SK-N-SH (cell line): Measurements from ENCODE around the gene LRMDA. TPM values are rescaled to one million over a fixed set of nuclear protein-coding genes. Genes with fewer than 3 reads are reported as not detected.

Experiments used
- CTCF ChIA-PET: fragments of 300-600, 350-600 bp; formaldehyde crosslinking; extraction: SDS; loops from one replicate; lab custom pipeline; 2021; lab: Yijun Ruan, JAX
- POLR2A ChIA-PET: fragments of 350-600 bp; sonication (Branson Sonifier 250); formaldehyde crosslinking; extraction: SDS; loops from one replicate; lab custom pipeline; 2020; ENCODE audit warnings: antibody characterized with exemption, inconsistent platforms; lab: Yijun Ruan, JAX
- DNase-seq: peaks from one replicate; pipeline ENCODE4 v3.0.0; 2012
- H2AFZ ChIP-seq: fragments of 200-600 bp; sonication (generic); 2 replicates; pipeline ENCODE4 v1.8.1; 2016; ENCODE audit warnings: antibody characterized with exemption, mild to moderate bottlenecking, low read depth
- H3F3A ChIP-seq: fragments of 200-600 bp; sonication (generic); replicated peaks from 2 replicates; pipeline ENCODE3; 2016; ENCODE audit warnings: antibody characterized with exemption, mild to moderate bottlenecking; ENCODE audit not compliant: insufficient read depth
- H3K27ac ChIP-seq, 2 experiments: fragments of 200-500 bp in 1 of 2; fragments of 200-600 bp in 1 of 2; sonication (Bioruptor generic) in 1 of 2; sonication (generic), shearing (Covaris generic) in 1 of 2; 2 replicates each; pipeline versions ENCODE4 v1.5.1 to v1.6.1; 2014 to 2016; ENCODE audit warnings: low read depth in 2 of 2, inconsistent platforms in 1 of 2, low read length in 1 of 2, mild to moderate bottlenecking in 1 of 2, mixed read lengths in 1 of 2
- H3K27me3 ChIP-seq: fragments of 200-600 bp; sonication (generic), shearing (Covaris generic); 2 replicates; pipeline ENCODE4 v1.6.1; 2016; ENCODE audit warnings: mixed run types; ENCODE audit not compliant: insufficient read depth
- H3K36me3 ChIP-seq, 2 experiments: fragments of 200-500 bp in 1 of 2; fragments of 200-600 bp in 1 of 2; sonication (Bioruptor generic) in 1 of 2; sonication (generic) in 1 of 2; replicated peaks in 1 of 2; 2 replicates each; pipeline versions ENCODE3 to v1.5.1; 2014 to 2016; ENCODE audit warnings: low read length in 1 of 2, mild to moderate bottlenecking in 1 of 2; ENCODE audit not compliant: insufficient read depth in 2 of 2, control insufficient read depth in 1 of 2
- H3K4me1 ChIP-seq, 2 experiments: fragments of 200-500 bp in 1 of 2; fragments of 200-600 bp in 1 of 2; sonication (Bioruptor generic) in 1 of 2; sonication (generic), shearing (Covaris generic) in 1 of 2; 2 replicates each; pipeline versions ENCODE4 v1.5.1 to v1.6.1; 2014 to 2016; ENCODE audit warnings: low read depth in 1 of 2, low read length in 1 of 2, mixed run types in 1 of 2; ENCODE audit not compliant: insufficient read depth in 2 of 2, control insufficient read depth in 1 of 2
- H3K4me2 ChIP-seq: fragments of 200-600 bp; sonication (generic), shearing (Covaris generic); 2 replicates; pipeline ENCODE4 v1.6.1; 2017; ENCODE audit warnings: mixed run types
- H3K4me3 ChIP-seq, 2 experiments: fragments of 200-500 bp in 1 of 2; fragments of 200-600 bp in 1 of 2; sonication (Bioruptor generic) in 1 of 2; sonication (generic), shearing (Covaris generic) in 1 of 2; 2 replicates each; pipeline versions ENCODE4 v1.5.1 to v1.8.1; 2014 to 2016; ENCODE audit warnings: low read depth in 2 of 2, inconsistent platforms in 1 of 2, low read length in 1 of 2, mild to moderate bottlenecking in 1 of 2, mixed read lengths in 1 of 2, moderate library complexity in 1 of 2
- H3K79me2 ChIP-seq: fragments of 200-600 bp; sonication (generic); 2 replicates; pipeline ENCODE4 v1.8.1; 2017; ENCODE audit warnings: mild to moderate bottlenecking; ENCODE audit not compliant: insufficient read depth
- H3K9ac ChIP-seq: fragments of 200-600 bp; sonication (generic); 2 replicates; pipeline ENCODE4 v1.6.1; 2017; ENCODE audit warnings: mixed run types
- H3K9me2 ChIP-seq: fragments of 200-600 bp; sonication (generic); 2 replicates; pipeline ENCODE4 v1.6.1; 2017; ENCODE audit warnings: mixed run types
- H3K9me3 ChIP-seq: fragments of 200-600 bp; sonication (generic); 2 replicates; pipeline ENCODE4 v1.6.1; 2017; ENCODE audit warnings: mixed run types, mild to moderate bottlenecking, moderate library complexity
- H4K20me1 ChIP-seq: fragments of 200-600 bp; sonication (generic); 2 replicates; pipeline ENCODE4 v1.6.1; 2017; ENCODE audit warnings: mild to moderate bottlenecking, mixed run types; ENCODE audit not compliant: insufficient read depth
- CHD2 ChIP-seq: fragments of 150-350 bp; IDR thresholded peaks from 2 replicates; pipeline ENCODE4 v1.6.1; 2018; ENCODE audit warnings: low read length; ENCODE audit not compliant: partially characterized antibody
- CTCF ChIP-seq: fragments of 200-600 bp; sonication (generic); IDR thresholded peaks from 2 replicates; pipeline ENCODE4 v1.6.1; 2017; ENCODE audit warnings: antibody characterized with exemption, mild to moderate bottlenecking, moderate library complexity
- ELF1 ChIP-seq: IDR thresholded peaks from 2 replicates; pipeline ENCODE4 v1.4.0; 2012
- EP300 ChIP-seq, 2 experiments: IDR thresholded peaks; 2 replicates each; pipeline versions ENCODE4 v1.4.0 to v1.6.1; 2012; ENCODE audit warnings: borderline replicate concordance in 1 of 2, low read depth in 1 of 2, low read length in 1 of 2
- FOSL2 ChIP-seq: IDR thresholded peaks from 2 replicates; pipeline ENCODE4 v1.4.0; 2012; ENCODE audit warnings: low read depth, mild to moderate bottlenecking, moderate library complexity, borderline replicate concordance
- FOXJ3 ChIP-seq: sonication (generic); formaldehyde crosslinking; IDR thresholded peaks from 2 replicates; pipeline ENCODE4 v1.5.1; 2020; ENCODE audit warnings: mild to moderate bottlenecking, missing genetic modification reagents
- GATA2 ChIP-seq: sonication (generic); formaldehyde crosslinking; IDR thresholded peaks from 2 replicates; pipeline ENCODE4 v1.5.0; 2020; ENCODE audit warnings: mild to moderate bottlenecking, missing genetic modification reagents
- IRF3 ChIP-seq: fragments of 150-350 bp; IDR thresholded peaks from 2 replicates; pipeline ENCODE4 v1.6.1; 2016; ENCODE audit warnings: mild to moderate bottlenecking, low read depth, low read length
- MEF2A ChIP-seq: IDR thresholded peaks from 2 replicates; pipeline ENCODE4 v1.4.0; 2012; ENCODE audit warnings: low read depth, borderline replicate concordance
- MXI1 ChIP-seq: IDR thresholded peaks from 2 replicates; pipeline ENCODE4 v1.6.1; 2012; ENCODE audit warnings: mild to moderate bottlenecking, low read depth, low read length, improper control_type of control experiment
- PBX3 ChIP-seq: IDR thresholded peaks from 2 replicates; pipeline ENCODE4; 2012
- POLR2AphosphoS5 ChIP-seq: IDR thresholded peaks from 2 replicates; pipeline ENCODE4 v1.6.1; 2012; ENCODE audit warnings: low read depth, low read length
- RAD21 ChIP-seq: IDR thresholded peaks from 2 replicates; pipeline ENCODE4 v1.6.1; 2012; ENCODE audit warnings: mild to moderate bottlenecking, low read length
- RFX5 ChIP-seq: IDR thresholded peaks from 2 replicates; pipeline ENCODE4 v1.6.1; 2012; ENCODE audit warnings: mild to moderate bottlenecking, improper control_type of control experiment, low read length
- RXRA ChIP-seq: IDR thresholded peaks from 2 replicates; pipeline ENCODE4 v1.4.0; 2012; ENCODE audit warnings: low read depth, mild to moderate bottlenecking, borderline replicate concordance
- SIN3A ChIP-seq: IDR thresholded peaks from 2 replicates; pipeline ENCODE4 v1.6.1; 2012; ENCODE audit warnings: low read depth, mild to moderate bottlenecking, low read length, moderate library complexity, borderline replicate concordance
- USF1 ChIP-seq: IDR thresholded peaks from 2 replicates; pipeline ENCODE4 v1.4.0; 2012; ENCODE audit warnings: low read depth, borderline replicate concordance
- USF2 ChIP-seq: fragments of 150-350 bp; IDR thresholded peaks from 2 replicates; pipeline ENCODE4 v1.6.1; 2017; ENCODE audit warnings: antibody characterized with exemption, low read length, low read depth, borderline replicate concordance
- ZBTB33 ChIP-seq: IDR thresholded peaks from 2 replicates; pipeline ENCODE4 v1.4.0; 2012; ENCODE audit warnings: low read depth, borderline replicate concordance
- WGBS: methylation state at CpG from one replicate; pipeline ENCODE4 v1.1.6; 2017; ENCODE audit warnings: low lambda C conversion rate; 5-methylcytosine and 5-hydroxymethylcytosine counted together
- polyA plus RNA-seq, 3 experiments: library from polyadenylated mRNA; depleted of rRNA; stranded (reverse); fragments of >200 nt; gene quantifications; 2 replicates each; pipeline ENCODE4 v1.2.3, GENCODE V29; 2012

LRMDA gene
- polyA plus RNA-seq, 1 of the 3 experiments (the other 2 are of a cell fraction), result 0.95 TPM

- CTCF ChIA-PET, result interaction anchor here (1.2 kb wide), 1 partner anchor 10 kb away, joined by 3 read pairs; no protein-coding TSS in a partner anchor
- Histone ChIP-seq H3F3A (no peaks in the 10 kb centered on the region), H3K4me1 (no peaks in the 10 kb centered on the region), H3K9me3 (no peaks in the 10 kb centered on the region), H3K9me2 (no peaks in the 10 kb centered on the region), H3K4me2 (no peak overlapping the region), H3K9ac (no peak overlapping the region), H3K27ac (no peak overlapping the region), H3K27me3 (no peaks in the 10 kb centered on the region), H2AFZ (no peak overlapping the region), H3K36me3 (no peaks in the 10 kb centered on the region), H3K4me3 (no peak overlapping the region), H3K79me2 (no peaks in the 10 kb centered on the region), H4K20me1 (no peaks in the 10 kb centered on the region)
- POLR2A ChIA-PET, result no interaction called here
- TF ChIP-seq POLR2AphosphoS5, result no peak
- TF ChIP-seq MEF2A, result no peak
- TF ChIP-seq IRF3, result no peak
- TF ChIP-seq RAD21, result no peak
- no peak for TF ChIP-seq RFX5
- no peak for TF ChIP-seq MXI1
- no peak for TF ChIP-seq USF1
- TF ChIP-seq EP300 (IDR thresholded peaks at IDR 0.05; ENCODE audit: borderline replicate concordance in 1 of 2, low read depth in 1 of 2, low read length in 1 of 2), result no peak
- TF ChIP-seq RXRA, result no peak
- no peak for TF ChIP-seq CTCF
- TF ChIP-seq ELF1, result no peak
- no peak for TF ChIP-seq USF2
- no peak for TF ChIP-seq CHD2
- TF ChIP-seq SIN3A, result no peak
- TF ChIP-seq ZBTB33, result no peak
- TF ChIP-seq PBX3, result no peak
- no peak for TF ChIP-seq GATA2 (CRISPR knock-in tag)
- no peak for TF ChIP-seq FOSL2
- no peak for TF ChIP-seq FOXJ3
- DNase-seq, result no peak
- 78% methylated on average over 9 of the region's 9 CpGs for WGBS
These were observed 275.8 kb downstream of the LRMDA start for GRCh38 chr10:75707080-75707840.
